ENCODE measurements around the gene DENND4C. TPM values are rescaled to one million over a fixed set of nuclear protein-coding genes. Genes with fewer than 3 reads are reported as not detected.
A peak's percentile ranks its signal among the peaks of the same experiment; 100 is the strongest.

DENND4C gene
- total RNA-seq, 1 experiment from 2014 or later = 26.6 TPM

DNA sequence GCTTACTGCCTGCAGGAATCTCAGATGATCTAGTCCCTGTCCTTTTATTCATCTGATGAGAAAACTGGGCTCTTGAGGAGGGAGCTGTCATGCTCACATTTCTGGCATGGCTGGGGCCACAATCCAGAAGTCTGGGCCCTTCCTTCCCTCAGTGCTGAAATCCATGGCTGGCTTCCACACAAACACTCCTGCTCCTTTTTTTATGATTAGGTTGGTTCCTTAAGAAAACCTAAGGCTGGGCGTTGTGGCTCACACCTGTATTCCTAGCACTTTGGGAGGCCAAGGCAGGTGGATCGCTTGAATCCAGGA, 179.7 kb downstream of the DENND4C start:
- Histone ChIP-seq H4K8ac (replicated peaks; ENCODE audit: insufficient read length, low read depth, low read length) (no peak overlapping the region), H2AFZ (ENCODE audit: low read length) (no peak overlapping the region), H4K91ac (ENCODE audit: insufficient read length, low read depth, low read length) (no peak overlapping the region), H3K79me2 (ENCODE audit: insufficient read depth, low read length) (no peaks in the 10 kb centered on the region; the same call in 1 of the 2 replicates), H2BK20ac (ENCODE audit: low read depth, low read length, poor library complexity, severe bottlenecking) (no peak overlapping the region), H4K20me1 (ENCODE audit: control insufficient read depth, insufficient read depth, insufficient read length) (no peaks in the 10 kb centered on the region), H3T11ph (ENCODE audit: low read length) (no peak overlapping the region), H3K27me3 (ENCODE audit: insufficient read depth, low read length) (peaks cover 3% of the 10 kb centered on the region; the same call in 1 of the 2 replicates), H3K9ac (ENCODE audit: extremely low read depth, insufficient read length, low read length) (no peak overlapping the region), H3K79me1 (ENCODE audit: insufficient read depth, low read depth, low read length, poor library complexity, severe bottlenecking) (no peaks in the 10 kb centered on the region), H3K18ac (ENCODE audit: insufficient read length, low read depth, low read length) (no peak overlapping the region), H3K56ac (ENCODE audit: insufficient read length, low read depth, low read length) (no peak overlapping the region), H2BK120ac (ENCODE audit: low read depth, low read length, poor library complexity, severe bottlenecking) (no peak overlapping the region), H2BK12ac (ENCODE audit: insufficient read length, low read depth, low read length) (no peak overlapping the region), H3K4me2 (ENCODE audit: insufficient read depth, insufficient read length, low read length) (peak overlapping the region; percentile 88), H2AK5ac (ENCODE audit: insufficient read length, low read length) (no peak overlapping the region), H3K4ac (ENCODE audit: low read depth, low read length) (no peak overlapping the region), H3K27ac (ENCODE audit: insufficient read length, low read depth, low read length) (no peak overlapping the region), H3K23me2 (ENCODE audit: insufficient read length, low read depth, low read length, poor library complexity, severe bottlenecking) (peaks cover 17% of the 10 kb centered on the region), H2BK5ac (ENCODE audit: insufficient read length, low read length) (no peak overlapping the region), H2BK15ac (ENCODE audit: low read depth, low read length) (no peak overlapping the region), H4K5ac (ENCODE audit: insufficient read length, low read depth, low read length) (no peak overlapping the region), H3K4me1 (ENCODE audit: insufficient read depth, low read length) (peaks cover 7% of the 10 kb centered on the region; the same call in 1 of the 2 replicates), H3K14ac (ENCODE audit: insufficient read depth, low read length) (no peak overlapping the region), H3K23ac (ENCODE audit: insufficient read length, low read depth, low read length) (no peak overlapping the region), H3K9me3 (ENCODE audit: control insufficient read depth, low read depth, low read length) (no peaks in the 10 kb centered on the region)
- Mint-ChIP-seq H3K4me1 (peaks cover 36 to 40% of the 10 kb centered on the region in 2 experiments), H3K4me3 (peak overlapping the region; percentile 95 to 98), H3K9me3 (no peaks in the 10 kb centered on the region; a peak in 1 of 5 replicates), H3K27me3 (ENCODE audit: low read depth) (peaks cover 14% of the 10 kb centered on the region), H3K36me3 (ENCODE audit: insufficient read depth in 1 of 3, low read depth in 3 of 3) (peaks cover 3 to 18% (median 4%) of the 10 kb centered on the region in 3 experiments; a peak in 6 of 7 replicates), H3K27ac (no peak overlapping the region)
- TF ChIP-seq CTCF (conservative IDR thresholded peaks at IDR 0.05) = no peak
- no CpG with 5 or more reads among the region's 2 CpGs for WGBS (ENCODE audit: extremely low coverage, insufficient read length, low lambda C conversion rate)
- DNase-seq = no peak

All from H9 (cell line).